Measurements from ENCODE around the gene HOXB3.

HOXB3 gene

DNA sequence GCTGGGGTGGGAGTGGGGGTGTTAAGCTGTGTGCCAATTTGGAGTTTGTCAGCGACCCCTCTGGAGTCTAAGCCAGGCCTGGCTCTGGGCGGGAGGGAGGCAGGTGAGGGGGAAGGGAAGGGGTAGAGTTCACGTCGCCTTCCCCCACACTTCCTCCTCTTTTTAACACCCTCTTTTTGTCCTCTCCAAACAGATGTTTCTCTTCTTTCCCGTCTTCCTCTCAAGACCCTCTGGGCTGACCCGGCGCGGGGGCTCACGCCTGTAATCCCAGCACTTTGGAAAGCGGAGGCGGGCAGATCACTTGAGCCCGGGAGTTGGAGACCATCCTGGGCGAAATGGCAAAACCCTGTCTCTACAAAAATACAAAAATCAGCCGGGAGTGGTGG lies 62.5 kb downstream of the HOXB3 start:
- DNase-seq (ENCODE audit: low read depth, low spot score): no peak
- Histone ChIP-seq H3K4me3 (no peak overlapping the region), H3K9me3 (ENCODE audit: low read depth, low read length) (no peaks in the 10 kb centered on the region), H3K9ac (ENCODE audit: insufficient read length) (no peak overlapping the region), H3K27ac (no peak overlapping the region), H3K36me3 (ENCODE audit: insufficient read depth, low read length) (no peaks in the 10 kb centered on the region)
- TF ChIP-seq FOXP2 (optimal IDR thresholded peaks at IDR 0.05; ENCODE audit: control extremely low read depth, extremely low read length, insufficient read depth) (no peak), EZH2 (IDR thresholded peaks at IDR 0.05) (no peak), POLR2AphosphoS5 (IDR thresholded peaks at IDR 0.05; ENCODE audit: borderline replicate concordance, low read depth, low read length) (no peak)

DNA sequence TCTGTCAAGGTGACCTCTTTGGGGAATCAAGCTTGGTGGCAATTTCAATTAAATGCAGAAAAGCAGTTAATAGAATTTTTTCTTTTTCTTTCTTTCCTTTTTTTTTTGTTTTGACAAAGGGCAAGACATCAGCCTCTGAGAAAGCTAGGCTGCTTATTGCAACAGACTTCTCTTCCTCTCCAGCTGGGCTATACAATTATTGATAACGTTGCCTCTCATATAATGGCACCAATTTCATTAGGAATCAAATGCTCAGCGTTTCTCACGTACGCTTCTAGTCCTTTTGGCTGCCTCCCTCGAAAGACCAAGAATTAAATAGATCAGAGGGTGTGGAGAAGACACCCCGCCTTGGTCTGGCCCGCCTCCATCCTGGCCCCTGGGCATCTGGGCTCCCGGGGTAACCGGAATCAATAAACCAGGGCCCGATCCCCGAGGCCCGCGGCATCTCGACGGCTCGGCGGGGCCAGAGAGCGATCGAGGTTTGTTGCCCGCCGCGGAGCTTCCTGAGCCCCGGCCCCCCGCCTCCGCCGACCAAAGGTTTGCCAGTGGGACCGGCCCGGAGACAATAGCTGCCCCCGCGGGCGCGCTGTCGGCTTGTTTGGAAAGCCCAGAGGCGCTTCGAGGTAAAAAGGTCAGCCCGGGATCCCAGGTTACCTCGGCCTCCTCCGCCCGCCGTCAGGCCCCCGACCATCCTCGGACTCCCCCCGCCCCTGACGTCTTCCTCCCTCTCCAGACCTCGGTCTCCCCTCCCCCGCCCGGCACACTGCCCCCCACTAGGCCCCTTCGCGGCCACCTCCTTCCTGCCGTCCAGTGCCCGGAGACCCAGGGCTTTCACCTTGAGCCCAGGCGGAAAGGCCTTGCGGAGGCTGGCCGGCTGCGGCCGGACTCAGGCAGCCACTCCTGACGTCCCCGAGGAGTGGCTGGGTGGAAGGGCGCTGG lies 63.2 kb downstream of the HOXB3 start:
- Histone ChIP-seq H3K36me3 (ENCODE audit: insufficient read depth, low read length) (no peaks in the 10 kb centered on the region), H3K27ac (no peak overlapping the region), H3K9ac (ENCODE audit: insufficient read length) (no peak overlapping the region), H3K9me3 (ENCODE audit: low read depth, low read length) (no peaks in the 10 kb centered on the region), H3K4me3 (no peak overlapping the region)
- no peak for TF ChIP-seq EZH2 (IDR thresholded peaks at IDR 0.05)
- TF ChIP-seq FOXP2 (optimal IDR thresholded peaks at IDR 0.05; ENCODE audit: control extremely low read depth, extremely low read length, insufficient read depth): no peak
- no peak for TF ChIP-seq POLR2AphosphoS5 (IDR thresholded peaks at IDR 0.05; ENCODE audit: borderline replicate concordance, low read depth, low read length)
- DNase-seq (ENCODE audit: low read depth, low spot score): no peak

DNA sequence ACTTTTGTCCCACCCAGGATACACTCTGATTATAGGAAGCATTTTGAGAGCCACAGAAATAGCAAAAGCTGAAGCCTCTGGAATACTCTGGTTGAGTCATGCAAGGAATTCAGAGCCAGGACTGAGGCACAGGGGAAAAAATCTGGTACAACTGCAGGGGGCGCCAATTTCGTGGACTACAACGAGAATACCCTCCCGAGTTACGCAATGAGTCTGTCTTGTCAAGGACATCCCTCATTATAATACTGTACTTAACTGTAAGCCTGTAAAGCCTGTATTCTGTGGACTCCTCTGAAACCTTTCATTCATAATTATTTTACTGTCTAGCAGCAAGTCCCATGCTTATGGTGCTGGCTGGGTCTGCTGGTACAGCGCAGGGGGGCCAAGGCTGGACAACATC lies 67.0 kb downstream of the HOXB3 start:
- Histone ChIP-seq H3K9ac (ENCODE audit: insufficient read length) (no peak overlapping the region), H3K27ac (no peak overlapping the region), H3K36me3 (ENCODE audit: insufficient read depth, low read length) (no peaks in the 10 kb centered on the region), H3K4me3 (no peak overlapping the region), H3K9me3 (ENCODE audit: low read depth, low read length) (no peaks in the 10 kb centered on the region)
- no peak for TF ChIP-seq POLR2AphosphoS5 (IDR thresholded peaks at IDR 0.05; ENCODE audit: borderline replicate concordance, low read depth, low read length)
- no peak for TF ChIP-seq EZH2 (IDR thresholded peaks at IDR 0.05)
- no peak for TF ChIP-seq FOXP2 (optimal IDR thresholded peaks at IDR 0.05; ENCODE audit: control extremely low read depth, extremely low read length, insufficient read depth)
- no peak for DNase-seq (ENCODE audit: low read depth, low spot score)

DNA sequence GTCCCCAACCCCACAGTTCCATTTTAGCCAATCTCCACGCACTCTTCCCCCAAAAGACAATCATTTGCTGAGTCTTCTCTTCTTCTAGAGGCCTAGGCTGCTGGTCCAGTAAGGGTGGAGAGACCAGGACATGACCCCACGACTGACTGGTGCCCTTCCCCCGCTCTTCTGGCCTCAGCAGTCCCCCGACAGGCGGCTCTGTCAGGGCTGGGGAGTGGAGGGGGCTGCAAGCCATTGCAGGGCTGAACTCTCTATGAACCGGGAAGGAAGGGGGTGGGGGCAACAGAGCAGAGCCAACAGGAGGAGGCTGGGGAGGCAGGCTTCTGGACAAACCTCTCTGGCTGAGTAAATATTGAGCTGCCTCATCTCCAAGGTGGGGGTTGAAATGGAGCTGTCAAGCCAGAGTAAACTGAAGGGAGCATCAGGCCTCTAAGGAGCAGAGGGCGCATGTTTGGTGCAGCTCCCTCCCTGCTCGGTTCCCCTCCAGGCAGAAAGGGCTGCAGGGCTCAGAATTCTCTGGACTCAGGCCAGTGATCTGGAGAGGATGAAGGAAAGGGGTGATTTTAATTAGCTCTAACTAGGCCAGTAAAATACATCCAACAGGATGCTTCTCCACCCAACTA lies 67.9 kb downstream of the HOXB3 start:
- no peak for DNase-seq (ENCODE audit: low read depth, low spot score)
- Histone ChIP-seq H3K9me3 (ENCODE audit: low read depth, low read length) (no peaks in the 10 kb centered on the region), H3K27ac (no peak overlapping the region), H3K36me3 (ENCODE audit: insufficient read depth, low read length) (no peaks in the 10 kb centered on the region), H3K4me3 (no peak overlapping the region), H3K9ac (ENCODE audit: insufficient read length) (no peak overlapping the region)
- TF ChIP-seq FOXP2 (optimal IDR thresholded peaks at IDR 0.05; ENCODE audit: control extremely low read depth, extremely low read length, insufficient read depth) (no peak), EZH2 (IDR thresholded peaks at IDR 0.05) (no peak), POLR2AphosphoS5 (IDR thresholded peaks at IDR 0.05; ENCODE audit: borderline replicate concordance, low read depth, low read length) (no peak)

DNA sequence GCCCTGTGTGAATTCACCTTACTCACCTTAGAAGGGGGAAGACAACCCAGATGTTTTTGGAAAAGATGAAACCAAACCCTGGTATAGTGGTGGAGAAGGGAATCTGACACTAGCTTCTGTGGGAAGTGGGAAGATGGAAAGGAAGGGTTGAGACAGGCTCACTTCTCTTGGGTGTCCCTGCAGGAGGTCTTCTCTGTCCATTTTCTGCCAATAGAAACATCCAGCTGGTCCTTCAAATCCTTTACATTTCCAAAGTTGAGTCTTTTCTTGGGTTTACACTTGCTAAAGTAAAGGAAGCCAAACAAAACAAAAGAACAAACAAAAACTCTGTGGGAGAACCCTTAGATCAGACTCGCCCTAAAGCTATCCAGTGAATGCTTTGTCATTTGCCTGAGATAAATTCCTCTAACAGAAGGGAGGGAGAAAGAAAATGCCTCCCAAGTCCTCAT lies 69.4 kb downstream of the HOXB3 start:
- TF ChIP-seq POLR2AphosphoS5 (IDR thresholded peaks at IDR 0.05; ENCODE audit: borderline replicate concordance, low read depth, low read length): no peak
- no peak for TF ChIP-seq EZH2 (IDR thresholded peaks at IDR 0.05)
- TF ChIP-seq FOXP2 (optimal IDR thresholded peaks at IDR 0.05; ENCODE audit: control extremely low read depth, extremely low read length, insufficient read depth): no peak
- Histone ChIP-seq H3K4me3 (no peak overlapping the region), H3K9ac (ENCODE audit: insufficient read length) (no peak overlapping the region), H3K9me3 (ENCODE audit: low read depth, low read length) (no peaks in the 10 kb centered on the region), H3K27ac (no peak overlapping the region), H3K36me3 (ENCODE audit: insufficient read depth, low read length) (no peaks in the 10 kb centered on the region)
- no peak for DNase-seq (ENCODE audit: low read depth, low spot score)

DNA sequence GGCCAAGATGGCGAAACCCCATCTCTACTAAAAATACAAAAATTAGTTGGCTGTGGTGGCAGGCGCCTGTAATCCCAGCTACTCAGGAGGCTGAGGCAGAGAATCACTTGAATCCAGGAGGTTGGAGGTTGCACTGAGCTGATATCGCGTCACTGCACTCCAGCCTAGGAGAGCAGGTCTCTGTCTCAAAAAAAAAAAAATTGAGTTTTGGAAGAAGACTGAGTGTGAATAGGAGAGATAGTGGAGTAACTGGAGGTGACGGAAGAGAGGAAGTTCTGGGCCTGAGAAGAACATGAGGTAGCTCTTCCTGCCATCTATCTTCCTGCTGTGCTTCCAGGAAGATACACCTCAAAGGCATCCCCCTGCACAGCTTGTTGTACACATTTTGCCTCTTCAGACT lies 70.6 kb downstream of the HOXB3 start:
- Histone ChIP-seq H3K9ac (ENCODE audit: insufficient read length) (no peak overlapping the region), H3K9me3 (ENCODE audit: low read depth, low read length) (no peaks in the 10 kb centered on the region)

DNA sequence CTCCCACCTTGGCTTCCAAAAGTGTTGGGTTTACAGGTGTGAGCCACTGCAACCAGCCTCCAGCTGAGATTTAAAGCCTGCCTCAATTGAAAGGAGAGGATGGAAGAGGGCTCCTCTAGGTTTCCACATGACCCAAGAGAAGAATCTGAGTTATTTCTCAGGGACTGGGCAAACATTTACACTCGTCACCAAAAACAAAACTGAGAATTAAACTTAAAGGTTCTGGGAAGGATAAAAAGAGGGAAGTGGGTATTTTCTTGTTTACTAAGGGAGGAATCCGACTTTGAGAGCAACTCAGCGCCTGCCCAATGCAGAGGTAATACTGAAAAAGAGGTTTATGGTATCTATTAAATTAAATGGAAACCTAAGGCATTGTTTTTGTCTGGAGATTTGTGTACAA lies 72.6 kb downstream of the HOXB3 start:
- DNase-seq (ENCODE audit: low read depth, low spot score): no peak
- Histone ChIP-seq H3K36me3 (ENCODE audit: insufficient read depth, low read length) (no peaks in the 10 kb centered on the region), H3K9ac (ENCODE audit: insufficient read length) (no peak overlapping the region), H3K27ac (no peak overlapping the region), H3K4me3 (no peak overlapping the region), H3K9me3 (ENCODE audit: low read depth, low read length) (no peaks in the 10 kb centered on the region)
- TF ChIP-seq POLR2AphosphoS5 (IDR thresholded peaks at IDR 0.05; ENCODE audit: borderline replicate concordance, low read depth, low read length) (no peak), FOXP2 (optimal IDR thresholded peaks at IDR 0.05; ENCODE audit: control extremely low read depth, extremely low read length, insufficient read depth) (no peak), EZH2 (IDR thresholded peaks at IDR 0.05) (no peak)

More for the DNA sequence above, 70.6 kb downstream of the HOXB3 start:
- TF ChIP-seq EZH2 (IDR thresholded peaks at IDR 0.05): no peak
- no peak for TF ChIP-seq POLR2AphosphoS5 (IDR thresholded peaks at IDR 0.05; ENCODE audit: borderline replicate concordance, low read depth, low read length)
- TF ChIP-seq FOXP2 (optimal IDR thresholded peaks at IDR 0.05; ENCODE audit: control extremely low read depth, extremely low read length, insufficient read depth): no peak
- Histone ChIP-seq H3K4me3 (no peak overlapping the region), H3K36me3 (ENCODE audit: insufficient read depth, low read length) (no peaks in the 10 kb centered on the region), H3K27ac (no peak overlapping the region)
- DNase-seq (ENCODE audit: low read depth, low spot score): no peak

Data from SK-N-MC (cell line).